ENCODE measurements around the gene CDCP1.
A peak's percentile ranks its signal among the peaks of the same experiment; 100 is the strongest.

CDCP1 gene

GRCh38 chr3:45140141-45140769 lies 5.9 kb downstream of the CDCP1 start:
- Histone ChIP-seq H3K9ac (no peak overlapping the region), H3K27me3 (no peaks in the 10 kb centered on the region), H4K20me1 (no peaks in the 10 kb centered on the region), H3K36me3 (no peaks in the 10 kb centered on the region), H3K4me3 (no peak overlapping the region), H3K27ac (no peak overlapping the region), H3K4me2 (no peak overlapping the region), H3K4me1 (peaks cover 24% of the 10 kb centered on the region), H3K9me3 (peaks cover 3% of the 10 kb centered on the region; the same call in 1 of the 2 replicates)
- no peak for TF ChIP-seq Cebpa-rat (IDR thresholded peaks at IDR 0.05)

GRCh38 chr3:45139372-45140140 lies 6.6 kb downstream of the CDCP1 start:
- no peaks in the 10 kb centered on the region for H3K36me3 ChIP-seq
- no peak overlapping the region for H3K27ac ChIP-seq
- no peaks in the 10 kb centered on the region for H4K20me1 ChIP-seq
- H3K4me1 ChIP-seq: peaks cover 24% of the 10 kb centered on the region
- H3K4me2 ChIP-seq: peak overlapping the region; percentile 53; the same call in 1 of the 2 replicates
- H3K9ac ChIP-seq: no peak overlapping the region
- H3K27me3 ChIP-seq: no peaks in the 10 kb centered on the region
- H3K9me3 ChIP-seq: no peaks in the 10 kb centered on the region
- H3K4me3 ChIP-seq: no peak overlapping the region
- TF ChIP-seq Cebpa-rat (IDR thresholded peaks at IDR 0.05): no peak

- Histone ChIP-seq H3K36me3 (no peaks in the 10 kb centered on the region), H3K4me1 (peaks cover 24% of the 10 kb centered on the region), H3K27ac (no peak overlapping the region), H3K4me2 (peak overlapping the region; percentile 53), H3K4me3 (no peak overlapping the region), H4K20me1 (no peaks in the 10 kb centered on the region), H3K9ac (no peak overlapping the region), H3K27me3 (no peaks in the 10 kb centered on the region), H3K9me3 (no peaks in the 10 kb centered on the region)
- TF ChIP-seq Cebpa-rat (IDR thresholded peaks at IDR 0.05): no peak
These were observed 8.5 kb downstream of the CDCP1 start for GRCh38 chr3:45137656-45138181.

- H3K9ac ChIP-seq: no peak overlapping the region
- no peak for TF ChIP-seq Cebpa-rat (IDR thresholded peaks at IDR 0.05)
- no peaks in the 10 kb centered on the region for H4K20me1 ChIP-seq
- H3K4me1 ChIP-seq: peaks cover 24% of the 10 kb centered on the region
- H3K4me2 ChIP-seq: no peak overlapping the region
- no peaks in the 10 kb centered on the region for H3K36me3 ChIP-seq
- no peak overlapping the region for H3K4me3 ChIP-seq
- H3K27me3 ChIP-seq: no peaks in the 10 kb centered on the region
- no peak overlapping the region for H3K27ac ChIP-seq
- no peaks in the 10 kb centered on the region for H3K9me3 ChIP-seq
These were observed 10.2 kb downstream of the CDCP1 start for GRCh38 chr3:45135959-45136358.

GRCh38 chr3:45134758-45135521 lies 11.2 kb downstream of the CDCP1 start:
- no peak overlapping the region for H3K27ac ChIP-seq
- no peak overlapping the region for H3K4me2 ChIP-seq
- H3K4me3 ChIP-seq: no peak overlapping the region
- no peaks in the 10 kb centered on the region for H3K36me3 ChIP-seq
- H4K20me1 ChIP-seq: no peaks in the 10 kb centered on the region
- peaks cover 24% of the 10 kb centered on the region for H3K4me1 ChIP-seq
- no peak for TF ChIP-seq Cebpa-rat (IDR thresholded peaks at IDR 0.05)
- H3K27me3 ChIP-seq: no peaks in the 10 kb centered on the region
- no peaks in the 10 kb centered on the region for H3K9me3 ChIP-seq
- no peak overlapping the region for H3K9ac ChIP-seq

GRCh38 chr3:45132568-45133211 lies 13.5 kb downstream of the CDCP1 start:
- no peaks in the 10 kb centered on the region for H4K20me1 ChIP-seq
- H3K4me3 ChIP-seq: no peak overlapping the region
- no peaks in the 10 kb centered on the region for H3K36me3 ChIP-seq
- H3K4me1 ChIP-seq: peaks cover 7% of the 10 kb centered on the region
- no peak for TF ChIP-seq Cebpa-rat (IDR thresholded peaks at IDR 0.05)
- H3K27ac ChIP-seq: no peak overlapping the region
- no peaks in the 10 kb centered on the region for H3K27me3 ChIP-seq
- no peak overlapping the region for H3K4me2 ChIP-seq
- no peak overlapping the region for H3K9ac ChIP-seq
- no peaks in the 10 kb centered on the region for H3K9me3 ChIP-seq

- Histone ChIP-seq H3K4me2 (no peak overlapping the region), H3K9me3 (no peaks in the 10 kb centered on the region), H3K4me1 (no peaks in the 10 kb centered on the region), H4K20me1 (no peaks in the 10 kb centered on the region), H3K4me3 (no peak overlapping the region), H3K9ac (no peak overlapping the region), H3K27me3 (no peaks in the 10 kb centered on the region), H3K27ac (no peak overlapping the region), H3K36me3 (no peaks in the 10 kb centered on the region)
- TF ChIP-seq Cebpa-rat (IDR thresholded peaks at IDR 0.05): no peak
These were observed 15.0 kb downstream of the CDCP1 start for GRCh38 chr3:45131201-45131600.

GRCh38 chr3:45130476-45130875 lies 15.7 kb downstream of the CDCP1 start:
- Histone ChIP-seq H3K9me3 (no peaks in the 10 kb centered on the region), H4K20me1 (no peaks in the 10 kb centered on the region), H3K4me1 (no peaks in the 10 kb centered on the region), H3K36me3 (no peaks in the 10 kb centered on the region), H3K9ac (no peak overlapping the region), H3K4me3 (no peak overlapping the region), H3K27ac (no peak overlapping the region), H3K4me2 (no peak overlapping the region), H3K27me3 (no peaks in the 10 kb centered on the region)
- no peak for TF ChIP-seq Cebpa-rat (IDR thresholded peaks at IDR 0.05)

- Histone ChIP-seq H3K36me3 (no peaks in the 10 kb centered on the region), H3K27me3 (no peaks in the 10 kb centered on the region), H3K4me1 (no peaks in the 10 kb centered on the region), H3K4me3 (no peak overlapping the region), H3K9me3 (no peaks in the 10 kb centered on the region), H4K20me1 (no peaks in the 10 kb centered on the region), H3K4me2 (no peak overlapping the region), H3K9ac (no peak overlapping the region), H3K27ac (no peak overlapping the region)
- no peak for TF ChIP-seq Cebpa-rat (IDR thresholded peaks at IDR 0.05)
These were observed 17.2 kb downstream of the CDCP1 start for GRCh38 chr3:45128950-45129349.
